HUES48 (cell line): ENCODE data around the gene PDE9A.

Experiments
- H3K27ac ChIP-seq: one replicate; pipeline ENCODE4 v1.7.0; 2013; ENCODE audit warnings: low read depth, low read length, inconsistent platforms
- H3K27me3 ChIP-seq: 2 replicates; pipeline ENCODE4 v1.6.1; 2013; ENCODE audit warnings: mild to moderate bottlenecking, low read length; ENCODE audit not compliant: control insufficient read depth, insufficient read depth
- H3K36me3 ChIP-seq: 2 replicates; pipeline ENCODE4 v1.6.1; 2013; ENCODE audit warnings: low read length; ENCODE audit not compliant: control insufficient read depth, insufficient read depth
- H3K4me1 ChIP-seq: 2 replicates; pipeline ENCODE4 v1.6.1; 2013; ENCODE audit warnings: mild to moderate bottlenecking, low read length; ENCODE audit not compliant: control insufficient read depth, insufficient read depth
- H3K4me3 ChIP-seq: 2 replicates; pipeline ENCODE4 v1.5.1; 2013; ENCODE audit warnings: mild to moderate bottlenecking, low read depth, low read length
- H3K9ac ChIP-seq: 2 replicates; pipeline ENCODE4 v1.6.1; 2013; ENCODE audit warnings: mild to moderate bottlenecking, low read depth, low read length, moderate library complexity
- H3K9me3 ChIP-seq: 2 replicates; pipeline ENCODE4 v1.6.1; 2013; ENCODE audit warnings: low read length; ENCODE audit not compliant: control insufficient read depth, insufficient read depth

The PDE9A gene

DNA sequence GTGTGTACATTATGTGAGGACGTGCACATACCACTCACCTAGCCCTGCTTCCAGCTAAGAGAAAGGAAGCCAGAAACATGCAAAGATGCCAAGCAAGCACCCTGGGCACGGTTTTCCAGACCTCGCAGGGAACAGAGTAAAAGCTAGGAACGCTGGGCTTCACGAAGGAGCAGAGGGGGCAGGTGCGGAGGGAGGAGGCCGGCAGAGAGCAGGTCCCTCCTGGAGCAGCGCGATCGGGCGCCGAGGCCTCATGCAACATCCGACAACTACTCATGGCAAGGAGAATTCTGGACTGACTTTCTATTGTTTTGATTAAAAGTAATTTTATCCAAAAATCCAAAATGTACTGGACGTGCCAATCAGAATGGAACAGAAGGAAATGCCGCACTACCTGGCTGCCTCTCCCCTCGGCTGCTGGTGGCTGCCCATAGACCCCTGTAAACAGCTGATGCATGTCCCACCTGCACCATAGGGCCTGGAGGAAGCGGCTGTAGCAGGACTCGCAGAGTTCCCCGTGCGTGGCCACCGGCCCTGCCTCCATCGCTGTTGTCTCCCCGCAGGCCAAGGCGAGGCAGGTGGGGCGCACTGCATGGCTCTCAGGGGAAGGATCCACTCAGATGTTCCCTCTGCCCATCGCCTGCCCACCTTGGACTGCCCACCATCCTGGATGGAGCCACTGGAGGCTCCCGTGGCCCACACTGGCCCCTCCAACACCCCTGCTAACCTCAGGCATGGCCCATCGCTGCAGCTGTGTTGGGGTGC, 132.4 kb downstream of the PDE9A start:
- Histone ChIP-seq H3K36me3 (no peaks in the 10 kb centered on the region), H3K4me3 (no peak overlapping the region), H3K9ac (no peak overlapping the region), H3K27me3 (peaks cover 9% of the 10 kb centered on the region), H3K4me1 (peaks cover 15% of the 10 kb centered on the region), H3K27ac (no peak overlapping the region), H3K9me3 (no peaks in the 10 kb centered on the region)

DNA sequence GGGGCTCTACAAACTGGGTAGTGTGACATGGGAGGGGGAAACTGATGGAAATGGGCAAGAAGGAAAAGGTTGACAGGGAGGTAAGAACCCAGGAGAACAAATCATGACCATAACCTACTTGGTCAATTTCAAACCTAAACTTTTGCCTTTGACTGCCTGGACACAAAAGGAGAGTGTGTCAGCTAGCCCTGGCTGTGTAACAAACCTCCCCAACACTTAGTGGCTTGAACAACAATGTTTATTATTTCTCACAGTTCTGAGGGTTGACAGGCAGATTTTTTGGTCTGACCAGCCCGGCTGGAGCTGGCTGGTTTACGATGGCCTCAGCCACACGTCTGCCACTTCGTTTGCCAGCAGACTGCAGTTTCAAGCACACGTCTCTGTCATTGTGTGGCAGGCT, 133.5 kb downstream of the PDE9A start:
- Histone ChIP-seq H3K27me3 (0 out of 2 replicates have a peak, but pooled peaks cover 5% of the 10 kb centered on the region), H3K4me1 (peaks cover 10% of the 10 kb centered on the region), H3K9ac (no peak overlapping the region), H3K9me3 (no peaks in the 10 kb centered on the region), H3K36me3 (no peaks in the 10 kb centered on the region), H3K27ac (no peak overlapping the region), H3K4me3 (no peak overlapping the region)

GRCh38 chr21:42787613-42788012, 134.2 kb downstream of the PDE9A start:
- no peak overlapping the region for H3K27ac ChIP-seq
- 0 out of 2 replicates have a peak, but pooled peaks cover 4% of the 10 kb centered on the region for H3K27me3 ChIP-seq
- no peak overlapping the region for H3K9ac ChIP-seq
- H3K9me3 ChIP-seq, result no peaks in the 10 kb centered on the region
- H3K4me3 ChIP-seq, result no peak overlapping the region
- no peaks in the 10 kb centered on the region for H3K36me3 ChIP-seq
- peaks cover 10% of the 10 kb centered on the region for H3K4me1 ChIP-seq

GRCh38 chr21:42790520-42791065, 137.2 kb downstream of the PDE9A start:
- Histone ChIP-seq H3K4me3 (no peak overlapping the region), H3K27ac (no peak overlapping the region), H3K4me1 (peaks cover 19% of the 10 kb centered on the region; the same call in 1 of the 2 replicates), H3K9me3 (no peaks in the 10 kb centered on the region), H3K27me3 (no peaks in the 10 kb centered on the region), H3K36me3 (no peaks in the 10 kb centered on the region), H3K9ac (no peak overlapping the region)

- Histone ChIP-seq H3K27ac (no peak overlapping the region), H3K4me3 (no peak overlapping the region), H3K9ac (no peak overlapping the region), H3K27me3 (no peaks in the 10 kb centered on the region), H3K9me3 (no peaks in the 10 kb centered on the region), H3K36me3 (no peaks in the 10 kb centered on the region), H3K4me1 (peaks cover 25% of the 10 kb centered on the region; the same call in 1 of the 2 replicates)
These were observed 140.4 kb downstream of the PDE9A start for GRCh38 chr21:42793774-42794173.

- Histone ChIP-seq H3K27ac (peak overlapping the region; percentile 27), H3K4me3 (no peak overlapping the region), H3K9me3 (no peaks in the 10 kb centered on the region), H3K27me3 (no peaks in the 10 kb centered on the region), H3K36me3 (no peaks in the 10 kb centered on the region), H3K4me1 (peaks cover 25% of the 10 kb centered on the region; the same call in 1 of the 2 replicates), H3K9ac (no peak overlapping the region)
These were observed 141.1 kb downstream of the PDE9A start for GRCh38 chr21:42794551-42794950.

- Histone ChIP-seq H3K9me3 (no peaks in the 10 kb centered on the region), H3K4me3 (no peak overlapping the region), H3K27ac (no peak overlapping the region), H3K4me1 (peaks cover 28% of the 10 kb centered on the region), H3K36me3 (no peaks in the 10 kb centered on the region), H3K9ac (no peak overlapping the region), H3K27me3 (no peaks in the 10 kb centered on the region)
These were observed 143.1 kb downstream of the PDE9A start for GRCh38 chr21:42796327-42797062.

- H3K27ac ChIP-seq, result peak overlapping the region; percentile 51
- no peaks in the 10 kb centered on the region for H3K36me3 ChIP-seq
- no peaks in the 10 kb centered on the region for H3K9me3 ChIP-seq
- no peaks in the 10 kb centered on the region for H3K27me3 ChIP-seq
- peaks cover 28% of the 10 kb centered on the region for H3K4me1 ChIP-seq
- H3K4me3 ChIP-seq, result no peak overlapping the region
- H3K9ac ChIP-seq, result no peak overlapping the region
These were observed 144.1 kb downstream of the PDE9A start for GRCh38 chr21:42797522-42797921.

DNA sequence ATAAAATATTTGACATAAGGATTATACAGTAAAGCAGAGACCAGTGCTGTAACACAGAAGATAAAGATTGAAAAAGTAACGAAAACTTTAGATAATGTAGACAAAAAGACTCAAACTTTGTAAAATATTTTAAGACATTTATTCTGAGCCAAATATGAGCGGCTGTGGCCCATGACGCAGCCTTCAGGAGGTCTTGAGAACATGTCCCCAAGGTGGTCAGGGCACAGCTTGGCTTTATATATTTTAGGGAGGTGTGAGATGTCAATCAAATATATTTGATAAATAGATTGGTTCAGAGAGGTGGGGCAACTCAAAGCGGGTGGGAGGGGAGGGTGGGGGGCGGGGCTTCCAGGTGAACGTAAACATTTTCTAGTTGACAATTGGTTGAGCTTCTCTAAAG, 144.7 kb downstream of the PDE9A start:
- Histone ChIP-seq H3K36me3 (no peaks in the 10 kb centered on the region), H3K27me3 (no peaks in the 10 kb centered on the region), H3K4me1 (peaks cover 28% of the 10 kb centered on the region), H3K9ac (no peak overlapping the region), H3K4me3 (no peak overlapping the region), H3K27ac (no peak overlapping the region), H3K9me3 (no peaks in the 10 kb centered on the region)

GRCh38 chr21:42799516-42799915, 146.1 kb downstream of the PDE9A start:
- Histone ChIP-seq H3K9me3 (no peaks in the 10 kb centered on the region), H3K4me3 (no peak overlapping the region), H3K9ac (no peak overlapping the region), H3K27me3 (no peaks in the 10 kb centered on the region; the same call in 1 of the 2 replicates), H3K36me3 (no peaks in the 10 kb centered on the region), H3K27ac (no peak overlapping the region), H3K4me1 (peaks cover 17% of the 10 kb centered on the region)

DNA sequence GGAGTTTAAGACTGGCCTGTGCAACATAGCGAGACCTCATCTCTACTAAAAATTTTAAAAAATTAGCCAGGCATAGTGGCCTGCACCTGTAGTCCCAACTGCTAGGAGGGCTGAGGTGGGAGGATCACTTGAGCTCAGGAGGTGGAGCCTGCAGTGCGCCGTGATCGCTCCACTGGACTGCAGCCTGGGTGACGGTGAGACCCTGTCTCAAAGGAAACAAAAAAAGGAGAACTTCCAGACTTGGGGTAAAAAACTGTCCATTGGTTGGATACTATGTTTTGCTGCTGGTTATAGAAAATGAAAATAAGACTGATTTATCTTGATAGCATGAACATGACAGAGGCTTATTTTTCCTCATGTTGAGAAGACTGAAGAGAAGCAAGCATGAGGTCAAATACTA, 146.5 kb downstream of the PDE9A start:
- Histone ChIP-seq H3K4me3 (no peak overlapping the region), H3K9me3 (no peaks in the 10 kb centered on the region), H3K4me1 (peaks cover 13% of the 10 kb centered on the region), H3K27ac (no peak overlapping the region), H3K9ac (no peak overlapping the region), H3K36me3 (no peaks in the 10 kb centered on the region), H3K27me3 (no peaks in the 10 kb centered on the region; the same call in 1 of the 2 replicates)
